ENCODE measurements around the gene QKI. TPM values are rescaled to one million over a fixed set of nuclear protein-coding genes. Genes with fewer than 3 reads are reported as not detected.
A peak's percentile ranks its signal among the peaks of the same experiment; 100 is the strongest.

The QKI gene
- total RNA-seq, 1 donor from 2014 or later: 204 TPM

DNA sequence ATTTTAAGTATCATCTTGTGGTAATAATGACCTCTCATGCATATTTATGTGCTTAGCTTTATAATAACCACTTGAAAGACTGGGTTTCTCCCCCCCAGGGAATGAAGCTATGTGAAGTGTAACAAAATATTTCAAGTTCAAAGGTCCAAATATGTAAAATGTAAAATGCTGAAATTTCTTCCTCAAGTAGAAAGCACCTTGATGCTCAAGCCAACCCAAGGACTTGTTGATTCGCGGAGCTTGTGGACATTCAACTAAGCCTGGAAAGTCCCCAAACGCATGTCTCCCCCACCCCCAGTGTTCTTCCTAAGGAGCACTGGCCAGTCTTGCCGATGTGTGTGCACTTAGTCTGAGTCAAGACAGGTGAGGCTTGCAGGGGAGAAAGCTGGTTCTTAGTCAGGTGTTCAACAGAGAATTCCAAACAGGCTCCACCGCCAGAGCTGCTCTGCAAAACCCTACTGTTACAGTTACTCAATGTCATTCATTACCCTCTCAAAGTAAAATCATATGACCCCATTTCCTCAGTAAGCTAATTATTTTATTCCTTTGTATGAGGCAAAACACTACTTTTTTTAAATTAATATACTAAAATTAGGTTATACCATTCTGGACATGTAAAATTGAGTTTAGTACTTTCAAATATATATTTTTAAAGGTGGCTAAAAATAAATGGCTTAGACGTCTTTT lies 46.9 kb upstream of the QKI start:
- Histone ChIP-seq H3K36me3 (ENCODE audit: insufficient read depth, low read length) (no peaks in the 10 kb centered on the region), H3K27me3 (ENCODE audit: insufficient read depth, low read length) (no peaks in the 10 kb centered on the region), H2AFZ (ENCODE audit: low read depth, low read length) (no peak overlapping the region), H3K4me3 (ENCODE audit: insufficient read depth, low read depth, low read length) (no peak overlapping the region), H3K27ac (ENCODE audit: low read depth, low read length) (no peak overlapping the region), H3K79me2 (ENCODE audit: insufficient read depth, low read length) (no peaks in the 10 kb centered on the region), H3K9ac (ENCODE audit: low read length) (no peak overlapping the region), H3K9me3 (ENCODE audit: insufficient read depth, low read depth, low read length) (no peaks in the 10 kb centered on the region), H4K20me1 (ENCODE audit: insufficient read depth, low read length) (no peaks in the 10 kb centered on the region), H3K4me1 (ENCODE audit: insufficient read depth, low read length) (no peaks in the 10 kb centered on the region), H3K4me2 (ENCODE audit: low read length) (no peak overlapping the region)
- FAIRE-seq: no peak
- Mint-ChIP-seq H3K27ac (ENCODE audit: unreplicated experiment) (no peak overlapping the region), H3K27me3 (ENCODE audit: low read depth, unreplicated experiment) (peaks cover 3% of the 10 kb centered on the region), H3K4me3 (ENCODE audit: unreplicated experiment) (no peak overlapping the region), H3K4me1 (ENCODE audit: low read depth, unreplicated experiment) (no peaks in the 10 kb centered on the region), H3K9me3 (ENCODE audit: unreplicated experiment) (no peaks in the 10 kb centered on the region), H3K36me3 (ENCODE audit: low read depth, unreplicated experiment) (no peaks in the 10 kb centered on the region)
- DNase-seq (ENCODE audit: low read depth): peak; percentile 61
- TF ChIP-seq, protein P1, sequence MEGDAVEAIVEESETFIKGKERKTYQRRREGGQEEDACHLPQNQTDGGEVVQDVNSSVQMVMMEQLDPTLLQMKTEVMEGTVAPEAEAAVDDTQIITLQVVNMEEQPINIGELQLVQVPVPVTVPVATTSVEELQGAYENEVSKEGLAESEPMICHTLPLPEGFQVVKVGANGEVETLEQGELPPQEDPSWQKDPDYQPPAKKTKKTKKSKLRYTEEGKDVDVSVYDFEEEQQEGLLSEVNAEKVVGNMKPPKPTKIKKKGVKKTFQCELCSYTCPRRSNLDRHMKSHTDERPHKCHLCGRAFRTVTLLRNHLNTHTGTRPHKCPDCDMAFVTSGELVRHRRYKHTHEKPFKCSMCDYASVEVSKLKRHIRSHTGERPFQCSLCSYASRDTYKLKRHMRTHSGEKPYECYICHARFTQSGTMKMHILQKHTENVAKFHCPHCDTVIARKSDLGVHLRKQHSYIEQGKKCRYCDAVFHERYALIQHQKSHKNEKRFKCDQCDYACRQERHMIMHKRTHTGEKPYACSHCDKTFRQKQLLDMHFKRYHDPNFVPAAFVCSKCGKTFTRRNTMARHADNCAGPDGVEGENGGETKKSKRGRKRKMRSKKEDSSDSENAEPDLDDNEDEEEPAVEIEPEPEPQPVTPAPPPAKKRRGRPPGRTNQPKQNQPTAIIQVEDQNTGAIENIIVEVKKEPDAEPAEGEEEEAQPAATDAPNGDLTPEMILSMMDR (IDR thresholded peaks at IDR 0.05; ENCODE audit: insufficient read depth, low read depth, low read length): no peak
- TF ChIP-seq EZH2 (IDR thresholded peaks at IDR 0.05; ENCODE audit: insufficient read depth, low read length): no peak

- H3K9me3 Mint-ChIP-seq (ENCODE audit: unreplicated experiment): peaks cover 2% of the 10 kb centered on the region
- FAIRE-seq (no peak), DNase-seq (ENCODE audit: low read depth) (no peak)
- H3K4me3 Mint-ChIP-seq (ENCODE audit: unreplicated experiment): no peak overlapping the region
- H3K36me3 Mint-ChIP-seq (ENCODE audit: low read depth, unreplicated experiment): peaks cover 2% of the 10 kb centered on the region
- Histone ChIP-seq H3K27me3 (ENCODE audit: insufficient read depth, low read length) (no peaks in the 10 kb centered on the region), H3K4me2 (ENCODE audit: low read length) (no peak overlapping the region), H3K79me2 (ENCODE audit: insufficient read depth, low read length) (no peaks in the 10 kb centered on the region), H2AFZ (ENCODE audit: low read depth, low read length) (no peak overlapping the region), H3K4me1 (ENCODE audit: insufficient read depth, low read length) (no peaks in the 10 kb centered on the region), H3K4me3 (ENCODE audit: insufficient read depth, low read depth, low read length) (no peak overlapping the region), H3K27ac (ENCODE audit: low read depth, low read length) (no peak overlapping the region), H3K9ac (ENCODE audit: low read length) (no peak overlapping the region), H4K20me1 (ENCODE audit: insufficient read depth, low read length) (no peaks in the 10 kb centered on the region), H3K36me3 (ENCODE audit: insufficient read depth, low read length) (no peaks in the 10 kb centered on the region), H3K9me3 (ENCODE audit: insufficient read depth, low read depth, low read length) (no peaks in the 10 kb centered on the region)
- no peak overlapping the region for H3K27ac Mint-ChIP-seq (ENCODE audit: unreplicated experiment)
- peaks cover 3% of the 10 kb centered on the region for H3K27me3 Mint-ChIP-seq (ENCODE audit: low read depth, unreplicated experiment)
- TF ChIP-seq, protein P1 (IDR thresholded peaks at IDR 0.05; ENCODE audit: insufficient read depth, low read depth, low read length): no peak
- no peak for TF ChIP-seq EZH2 (IDR thresholded peaks at IDR 0.05; ENCODE audit: insufficient read depth, low read length)
- no peaks in the 10 kb centered on the region for H3K4me1 Mint-ChIP-seq (ENCODE audit: low read depth, unreplicated experiment)
These were observed 45.4 kb upstream of the QKI start for GRCh38 chr6:163369141-163369540.

DNA sequence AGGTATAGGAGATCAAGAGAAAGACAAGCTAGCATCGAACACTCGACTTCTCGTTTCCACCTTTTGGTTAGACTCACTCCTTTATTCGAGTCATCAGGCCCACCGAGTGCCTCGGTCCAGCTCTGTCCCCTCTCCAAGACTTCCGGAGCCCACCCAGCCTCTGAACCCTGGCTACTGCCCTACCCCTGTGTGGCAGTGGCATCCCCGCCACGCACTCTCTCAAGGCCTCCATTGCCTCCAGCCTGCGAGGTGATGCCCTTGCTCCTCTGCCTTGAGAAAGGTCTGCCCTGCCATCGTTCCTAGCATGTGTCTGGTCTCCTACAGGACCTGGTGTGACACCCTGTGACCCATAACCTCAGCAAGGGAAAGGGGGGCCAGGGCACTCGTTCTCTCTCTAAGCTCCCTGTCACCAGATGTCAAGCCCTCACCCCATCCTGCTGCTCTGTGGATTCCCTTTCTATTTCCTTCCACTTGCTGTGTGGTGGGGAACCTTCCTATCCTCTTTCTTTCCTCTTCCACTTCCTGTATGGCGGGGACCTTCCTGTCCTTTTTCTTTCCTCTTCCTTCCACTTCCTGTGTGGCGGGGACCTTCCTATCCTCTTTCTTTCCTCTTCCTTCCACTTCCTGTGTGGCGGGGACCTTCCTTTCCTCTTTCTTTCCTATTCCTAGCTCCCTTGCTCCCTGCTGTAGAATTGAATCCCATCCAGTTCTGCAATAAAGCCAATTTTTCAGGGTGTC lies 44.7 kb upstream of the QKI start:
- H4K20me1 ChIP-seq (ENCODE audit: insufficient read depth, low read length): no peaks in the 10 kb centered on the region
- no peaks in the 10 kb centered on the region for H3K4me1 ChIP-seq (ENCODE audit: insufficient read depth, low read length)
- FAIRE-seq (no peak), DNase-seq (ENCODE audit: low read depth) (no peak)
- no peak for TF ChIP-seq EZH2 (IDR thresholded peaks at IDR 0.05; ENCODE audit: insufficient read depth, low read length)
- TF ChIP-seq, protein P1 (IDR thresholded peaks at IDR 0.05; ENCODE audit: insufficient read depth, low read depth, low read length): no peak
- no peaks in the 10 kb centered on the region for H3K36me3 ChIP-seq (ENCODE audit: insufficient read depth, low read length)
- no peaks in the 10 kb centered on the region for H3K9me3 ChIP-seq (ENCODE audit: insufficient read depth, low read depth, low read length)
- H3K4me3 ChIP-seq (ENCODE audit: insufficient read depth, low read depth, low read length): no peak overlapping the region
- H3K27me3 ChIP-seq (ENCODE audit: insufficient read depth, low read length): no peaks in the 10 kb centered on the region
- no peak overlapping the region for H3K27ac ChIP-seq (ENCODE audit: low read depth, low read length)
- Mint-ChIP-seq H3K36me3 (ENCODE audit: low read depth, unreplicated experiment) (peaks cover 2% of the 10 kb centered on the region), H3K4me3 (ENCODE audit: unreplicated experiment) (no peak overlapping the region), H3K27ac (ENCODE audit: unreplicated experiment) (no peak overlapping the region), H3K4me1 (ENCODE audit: low read depth, unreplicated experiment) (no peaks in the 10 kb centered on the region), H3K9me3 (ENCODE audit: unreplicated experiment) (peaks cover 2% of the 10 kb centered on the region), H3K27me3 (ENCODE audit: low read depth, unreplicated experiment) (peaks cover 3% of the 10 kb centered on the region)
- no peaks in the 10 kb centered on the region for H3K79me2 ChIP-seq (ENCODE audit: insufficient read depth, low read length)
- no peak overlapping the region for H2AFZ ChIP-seq (ENCODE audit: low read depth, low read length)
- no peak overlapping the region for H3K4me2 ChIP-seq (ENCODE audit: low read length)
- no peak overlapping the region for H3K9ac ChIP-seq (ENCODE audit: low read length)
